CD14-positive monocyte (primary cell): ENCODE measurements around the gene CD46. TPM values are rescaled to one million over a fixed set of nuclear protein-coding genes. Genes with fewer than 3 reads are reported as not detected.

Experiments used
- DNase-seq, 3 donors: peaks; one replicate each; pipeline ENCODE4 v3.0.0-alpha.2; 2011 to 2022
- H2AFZ ChIP-seq: 2 replicates; pipeline ENCODE4 v1.6.0; 2012; ENCODE audit warnings: mild to moderate bottlenecking, low read depth, low read length, inconsistent platforms; ENCODE audit not compliant: insufficient read depth, poor library complexity, severe bottlenecking
- H3K27ac ChIP-seq, 2 donors: 1 replicate in 1 of 2; 2 replicates in 1 of 2; pipeline ENCODE4 v1.5.1; 2012 to 2013; ENCODE audit warnings: low read length in 2 of 2, control low read depth in 1 of 2, inconsistent platforms in 1 of 2, low read depth in 1 of 2, mild to moderate bottlenecking in 1 of 2
- H3K27me3 ChIP-seq, 2 donors: one replicate each; pipeline versions ENCODE4 v1.6.0 to v1.6.1; 2011 to 2013; ENCODE audit warnings: low read length in 2 of 2; ENCODE audit not compliant: control insufficient read depth in 2 of 2, insufficient read depth in 2 of 2
- H3K36me3 ChIP-seq, 2 donors: replicated peaks in 1 of 2; 1 replicate in 1 of 2; 2 replicates in 1 of 2; pipeline versions ENCODE4 v1.5.1 to v1.6.1; 2012 to 2013; ENCODE audit warnings: low read length in 2 of 2, control low read depth in 1 of 2, inconsistent platforms in 1 of 2, mild to moderate bottlenecking in 1 of 2; ENCODE audit not compliant: insufficient read depth in 2 of 2, control insufficient read depth in 1 of 2
- H3K4me1 ChIP-seq, 2 donors: 1 replicate in 1 of 2; 2 replicates in 1 of 2; pipeline versions ENCODE4 v1.5.1 to v1.6.1; 2012 to 2013; ENCODE audit warnings: low read length in 2 of 2, control low read depth in 1 of 2, inconsistent platforms in 1 of 2, mild to moderate bottlenecking in 1 of 2, moderate library complexity in 1 of 2; ENCODE audit not compliant: insufficient read depth in 2 of 2, control insufficient read depth in 1 of 2
- H3K4me2 ChIP-seq: replicated peaks from 2 replicates; pipeline ENCODE3; 2012; ENCODE audit warnings: low read length, moderate library complexity, mild to moderate bottlenecking; ENCODE audit not compliant: poor library complexity, severe bottlenecking; ENCODE audit errors: extremely low read depth
- H3K4me3 ChIP-seq, 3 experiments: fragments of 200-600 bp in 1 of 3; sonication (generic) in 1 of 3; replicated peaks in 1 of 3; 1 replicate in 2 of 3; 2 replicates in 1 of 3; pipeline ENCODE4 v1.5.1; 2011 to 2013; ENCODE audit warnings: low read length in 3 of 3, mild to moderate bottlenecking in 3 of 3, control low read depth in 2 of 3, low read depth in 2 of 3, inconsistent platforms in 1 of 3, moderate library complexity in 1 of 3
- H3K79me2 ChIP-seq: 2 replicates; pipeline ENCODE4 v1.6.0; 2012; ENCODE audit warnings: mild to moderate bottlenecking, control low read depth, inconsistent platforms, low read length, moderate library complexity; ENCODE audit not compliant: insufficient read depth
- H3K9ac ChIP-seq: 2 replicates; pipeline ENCODE4 v1.6.0; 2017; ENCODE audit warnings: low read length, mild to moderate bottlenecking; ENCODE audit not compliant: insufficient read depth, poor library complexity, severe bottlenecking
- H3K9me3 ChIP-seq, 2 donors: replicated peaks in 1 of 2; 1 replicate in 1 of 2; 2 replicates in 1 of 2; pipeline versions ENCODE4 v1.5.1 to v1.6.1; 2012 to 2013; ENCODE audit warnings: low read length in 2 of 2, control low read depth in 1 of 2; ENCODE audit not compliant: control insufficient read depth in 1 of 2, insufficient read depth in 1 of 2
- H4K20me1 ChIP-seq: 2 replicates; pipeline ENCODE4 v1.6.0; 2012; ENCODE audit warnings: mild to moderate bottlenecking, low read length, control low read depth, moderate library complexity; ENCODE audit not compliant: insufficient read depth
- H3K27ac Mint-ChIP-seq, 7 donors: one replicate each; pipeline ENCODE4 v1.8.0; 2020; ENCODE audit warnings: mild to moderate bottlenecking in 7 of 7, mixed read lengths in 7 of 7, moderate library complexity in 6 of 7, inconsistent platforms in 2 of 7
- H3K27me3 Mint-ChIP-seq, 3 donors: one replicate each; pipeline ENCODE4 v1.8.0; 2021 to 2022; ENCODE audit warnings: low read depth in 3 of 3, mild to moderate bottlenecking in 3 of 3, mixed read lengths in 3 of 3, moderate library complexity in 3 of 3, inconsistent platforms in 1 of 3
- H3K36me3 Mint-ChIP-seq, 2 donors: one replicate each; pipeline ENCODE4 v1.8.0; 2020; ENCODE audit warnings: mixed read lengths in 2 of 2, inconsistent platforms in 1 of 2, mild to moderate bottlenecking in 1 of 2
- H3K4me1 Mint-ChIP-seq: one replicate; pipeline ENCODE4 v1.8.0; 2020; ENCODE audit warnings: mild to moderate bottlenecking, mixed read lengths
- H3K4me3 Mint-ChIP-seq, 2 donors: one replicate each; pipeline ENCODE4 v1.8.0; 2020; ENCODE audit warnings: mild to moderate bottlenecking in 2 of 2, mixed read lengths in 2 of 2, moderate library complexity in 1 of 2
- H3K9me3 Mint-ChIP-seq, 7 donors: one replicate each; pipeline ENCODE4 v1.8.0; 2020 to 2022; ENCODE audit warnings: mixed read lengths in 7 of 7, mild to moderate bottlenecking in 6 of 7, moderate library complexity in 6 of 7, inconsistent platforms in 2 of 7
- WGBS: methylation state at CpG from one replicate; pipeline ENCODE4 v1.1.5; 2013; ENCODE audit warnings: missing lambda C conversion rate; ENCODE audit not compliant: insufficient coverage; 5-methylcytosine and 5-hydroxymethylcytosine counted together
- intact Hi-C, 2 donors: fragments of 100-400 bp; cut with micrococcal nuclease; formaldehyde crosslinking; loops; one replicate each; pipeline versions ENCODE4 v1.15.0 to v1.15.1; 2023
- polyA plus RNA-seq, 3 donors: library from polyadenylated mRNA; depleted of rRNA in 1 of 3; unstranded in 2 of 3; stranded (reverse) in 1 of 3; fragments of 300-500 nt in 2 of 3; fragments of >200 nt in 1 of 3; fragmentation: Illumina TruSeq in 2 of 3; gene quantifications; 1 replicate in 2 of 3; 2 replicates in 1 of 3; pipeline ENCODE4 v1.2.3, GENCODE V29; 2012 to 2021
- TF ChIP-seq, protein P1 (sequence below): fragments of 200-600 bp; IDR thresholded peaks from one replicate; pipeline ENCODE4 v1.8.0; 2022; ENCODE audit warnings: antibody characterized with exemption, mild to moderate bottlenecking

Gene CD46
- polyA plus RNA-seq, 3 donors = 139 to 259 (median 210) TPM

DNA sequence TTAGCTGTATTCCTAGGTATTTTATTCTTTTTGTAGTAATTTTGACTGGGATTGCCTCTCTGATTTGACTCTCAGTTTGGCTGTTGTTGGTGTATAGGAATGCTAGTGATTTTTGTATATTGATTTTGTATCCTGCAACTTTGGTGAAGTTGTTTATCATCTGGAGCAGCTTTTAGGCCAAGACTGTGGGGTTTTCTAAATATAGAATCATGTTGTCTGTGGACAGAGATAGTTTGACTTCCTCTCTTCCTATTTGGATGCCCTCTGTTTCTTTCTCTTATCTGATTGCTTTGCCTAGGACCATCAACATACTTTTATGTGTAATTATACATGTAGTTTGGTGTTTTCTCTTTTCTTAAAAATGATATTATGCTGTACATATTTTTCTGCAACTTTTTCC is 27.2 kb downstream of the CD46 start:
- no peaks in the 10 kb centered on the region for H3K27me3 ChIP-seq
- peaks cover 0 to 4% of the 10 kb centered on the region in 2 donors for H3K9me3 ChIP-seq
- no peak overlapping the region for H2AFZ ChIP-seq
- Mint-ChIP-seq H3K4me3 (no peak overlapping the region), H3K9me3 (peaks cover 3 to 15% (median 7%) of the 10 kb centered on the region in 7 donors), H3K27ac (no peak overlapping the region), H3K27me3 (no peaks in the 10 kb centered on the region), H3K36me3 (peaks cover 75 to 87% of the 10 kb centered on the region in 2 donors), H3K4me1 (peaks cover 6% of the 10 kb centered on the region)
- no peak overlapping the region for H3K9ac ChIP-seq
- TF ChIP-seq, protein P1, sequence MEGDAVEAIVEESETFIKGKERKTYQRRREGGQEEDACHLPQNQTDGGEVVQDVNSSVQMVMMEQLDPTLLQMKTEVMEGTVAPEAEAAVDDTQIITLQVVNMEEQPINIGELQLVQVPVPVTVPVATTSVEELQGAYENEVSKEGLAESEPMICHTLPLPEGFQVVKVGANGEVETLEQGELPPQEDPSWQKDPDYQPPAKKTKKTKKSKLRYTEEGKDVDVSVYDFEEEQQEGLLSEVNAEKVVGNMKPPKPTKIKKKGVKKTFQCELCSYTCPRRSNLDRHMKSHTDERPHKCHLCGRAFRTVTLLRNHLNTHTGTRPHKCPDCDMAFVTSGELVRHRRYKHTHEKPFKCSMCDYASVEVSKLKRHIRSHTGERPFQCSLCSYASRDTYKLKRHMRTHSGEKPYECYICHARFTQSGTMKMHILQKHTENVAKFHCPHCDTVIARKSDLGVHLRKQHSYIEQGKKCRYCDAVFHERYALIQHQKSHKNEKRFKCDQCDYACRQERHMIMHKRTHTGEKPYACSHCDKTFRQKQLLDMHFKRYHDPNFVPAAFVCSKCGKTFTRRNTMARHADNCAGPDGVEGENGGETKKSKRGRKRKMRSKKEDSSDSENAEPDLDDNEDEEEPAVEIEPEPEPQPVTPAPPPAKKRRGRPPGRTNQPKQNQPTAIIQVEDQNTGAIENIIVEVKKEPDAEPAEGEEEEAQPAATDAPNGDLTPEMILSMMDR = no peak
- H3K4me1 ChIP-seq = no peaks in the 10 kb centered on the region
- no peak overlapping the region for H3K27ac ChIP-seq
- no peak for DNase-seq
- intact Hi-C loops = no loop called here
- peaks cover 52% of the 10 kb centered on the region for H4K20me1 ChIP-seq
- H3K36me3 ChIP-seq = peaks cover 30 to 74% of the 10 kb centered on the region in 2 donors
- peaks cover 20% of the 10 kb centered on the region for H3K79me2 ChIP-seq
- no peak overlapping the region for H3K4me3 ChIP-seq
- no peak overlapping the region for H3K4me2 ChIP-seq

DNA sequence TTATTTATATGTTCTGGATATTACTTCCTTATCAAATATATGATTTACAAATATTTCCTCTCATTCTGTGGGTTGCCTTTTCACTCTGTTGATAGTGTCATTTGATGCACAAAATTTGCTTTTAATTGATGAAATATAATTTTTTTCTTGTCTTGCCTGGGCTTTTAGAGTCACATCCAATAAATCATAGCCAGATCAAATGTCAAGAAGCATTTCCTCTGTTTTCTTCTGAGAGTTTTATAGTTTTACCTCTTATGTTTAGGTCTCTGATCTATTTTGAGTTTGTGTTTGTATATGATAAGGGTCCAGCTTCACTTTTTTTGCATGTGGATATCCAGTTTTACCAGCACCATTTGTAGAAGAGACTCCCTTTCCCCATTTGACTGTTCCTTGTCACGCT is 29.5 kb downstream of the CD46 start:
- intact Hi-C loops = no loop called here
- H3K9me3 Mint-ChIP-seq = peaks cover 7 to 16% (median 13%) of the 10 kb centered on the region in 7 donors
- Histone ChIP-seq H3K36me3 (peaks cover 42 to 80% of the 10 kb centered on the region in 2 donors), H3K4me1 (no peaks in the 10 kb centered on the region), H3K4me2 (no peak overlapping the region), H4K20me1 (peaks cover 38% of the 10 kb centered on the region), H3K4me3 (no peak overlapping the region), H2AFZ (no peak overlapping the region), H3K27ac (no peak overlapping the region), H3K27me3 (no peaks in the 10 kb centered on the region), H3K79me2 (peaks cover 20% of the 10 kb centered on the region), H3K9me3 (peaks cover 4 to 13% of the 10 kb centered on the region in 2 donors), H3K9ac (no peak overlapping the region)
- H3K4me3 Mint-ChIP-seq = no peak overlapping the region
- WGBS = no CpG with 5 or more reads among the region's 1 CpG
- peaks cover 73 to 85% of the 10 kb centered on the region in 2 donors for H3K36me3 Mint-ChIP-seq
- no peak overlapping the region for H3K27ac Mint-ChIP-seq
- TF ChIP-seq, protein P1 = no peak
- H3K27me3 Mint-ChIP-seq = peaks cover 0 to 2% (median 0%) of the 10 kb centered on the region in 3 donors
- no peak for DNase-seq
- H3K4me1 Mint-ChIP-seq = peaks cover 6% of the 10 kb centered on the region
